Sigmoid colon (tissue), 4 donors: ENCODE data around the gene RFC3.
A peak's percentile ranks its signal among the peaks of the same experiment; 100 is the strongest.

Experiments
- CTCF ChIP-seq, 4 experiments: fragments of 450-650 bp in 3 of 4; fragments of 200-600 bp in 1 of 4; IDR thresholded peaks; one replicate each; pipeline ENCODE4 v1.5.1; 2016 to 2019; ENCODE audit warnings: antibody characterized with exemption in 4 of 4, mild to moderate bottlenecking in 3 of 4, moderate library complexity in 2 of 4
- EP300 ChIP-seq, 4 donors: sonication (generic); formaldehyde crosslinking; IDR thresholded peaks; one replicate each; pipeline ENCODE4 v1.6.1; 2017; ENCODE audit warnings: antibody characterized with exemption in 4 of 4
- POLR2AphosphoS5 ChIP-seq, 4 donors: sonication (generic); formaldehyde crosslinking; IDR thresholded peaks; one replicate each; pipeline ENCODE4 v1.6.1; 2017; ENCODE audit warnings: antibody characterized with exemption in 4 of 4

- no peak for TF ChIP-seq EP300 (IDR thresholded peaks at IDR 0.05)
- TF ChIP-seq CTCF (IDR thresholded peaks at IDR 0.05), result peak in 2 of 4 experiments; percentile 17 to 50
- TF ChIP-seq POLR2AphosphoS5 (IDR thresholded peaks at IDR 0.05), result no peak
Measured at GRCh38 chr13:33799950-33800592, 17.9 kb upstream of the RFC3 start.
